ENCODE results near the gene DUOXA1. TPM values are rescaled to one million over a fixed set of nuclear protein-coding genes. Genes with fewer than 3 reads are reported as not detected.
"Not testable (repeated sequence)": the region's sequence is repeated elsewhere in the genome, so short reads cannot be mapped to it uniquely, and the experiment has no call there.

Gene DUOXA1
- total RNA-seq, 1 donor from 2014 or later = not detected

DNA sequence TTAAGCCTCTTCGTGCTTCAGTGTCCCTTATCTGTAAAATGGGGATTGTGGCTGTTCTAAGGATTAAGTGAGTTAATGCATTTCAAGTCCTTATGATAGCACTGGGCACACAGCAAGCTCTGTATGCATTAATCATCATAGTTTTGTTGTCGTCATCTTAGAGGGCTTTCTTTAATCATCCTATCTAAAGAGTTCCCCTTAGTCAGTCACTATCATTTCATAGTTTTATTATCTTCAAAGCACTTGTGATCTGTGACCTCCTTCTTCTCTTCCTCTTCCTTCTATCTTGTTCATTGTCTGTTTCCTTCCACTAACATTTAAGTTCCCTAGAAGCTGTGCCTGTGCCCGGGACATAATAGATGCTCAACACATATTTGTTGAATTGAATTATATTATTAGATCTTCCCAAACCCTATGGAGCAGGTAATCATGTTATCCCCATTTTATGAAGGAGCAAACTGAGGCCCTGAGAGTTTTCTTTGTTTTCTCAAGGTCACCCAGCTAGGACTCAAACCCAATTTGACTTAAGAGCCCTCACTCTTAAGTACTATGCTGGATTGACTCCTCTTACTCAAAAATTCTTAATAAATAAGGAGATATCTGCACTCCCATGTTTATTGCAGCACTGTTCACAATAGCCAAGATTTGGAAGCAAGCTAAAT lies 39.8 kb downstream of the DUOXA1 start:
- no peak for DNase-seq
- Mint-ChIP-seq H3K36me3 (ENCODE audit: unreplicated experiment) (peaks cover 9% of the 10 kb centered on the region), H3K9me3 (ENCODE audit: unreplicated experiment) (no peaks in the 10 kb centered on the region), H3K27me3 (ENCODE audit: unreplicated experiment) (peaks cover 3% of the 10 kb centered on the region), H3K4me1 (ENCODE audit: low read depth, unreplicated experiment) (no peaks in the 10 kb centered on the region), H3K27ac (ENCODE audit: unreplicated experiment) (no peak overlapping the region), H3K4me3 (ENCODE audit: unreplicated experiment) (no peak overlapping the region)
- TF ChIP-seq, protein P1, sequence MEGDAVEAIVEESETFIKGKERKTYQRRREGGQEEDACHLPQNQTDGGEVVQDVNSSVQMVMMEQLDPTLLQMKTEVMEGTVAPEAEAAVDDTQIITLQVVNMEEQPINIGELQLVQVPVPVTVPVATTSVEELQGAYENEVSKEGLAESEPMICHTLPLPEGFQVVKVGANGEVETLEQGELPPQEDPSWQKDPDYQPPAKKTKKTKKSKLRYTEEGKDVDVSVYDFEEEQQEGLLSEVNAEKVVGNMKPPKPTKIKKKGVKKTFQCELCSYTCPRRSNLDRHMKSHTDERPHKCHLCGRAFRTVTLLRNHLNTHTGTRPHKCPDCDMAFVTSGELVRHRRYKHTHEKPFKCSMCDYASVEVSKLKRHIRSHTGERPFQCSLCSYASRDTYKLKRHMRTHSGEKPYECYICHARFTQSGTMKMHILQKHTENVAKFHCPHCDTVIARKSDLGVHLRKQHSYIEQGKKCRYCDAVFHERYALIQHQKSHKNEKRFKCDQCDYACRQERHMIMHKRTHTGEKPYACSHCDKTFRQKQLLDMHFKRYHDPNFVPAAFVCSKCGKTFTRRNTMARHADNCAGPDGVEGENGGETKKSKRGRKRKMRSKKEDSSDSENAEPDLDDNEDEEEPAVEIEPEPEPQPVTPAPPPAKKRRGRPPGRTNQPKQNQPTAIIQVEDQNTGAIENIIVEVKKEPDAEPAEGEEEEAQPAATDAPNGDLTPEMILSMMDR (IDR thresholded peaks at IDR 0.05; ENCODE audit: partially characterized antibody, unreplicated experiment) = no peak

DNA sequence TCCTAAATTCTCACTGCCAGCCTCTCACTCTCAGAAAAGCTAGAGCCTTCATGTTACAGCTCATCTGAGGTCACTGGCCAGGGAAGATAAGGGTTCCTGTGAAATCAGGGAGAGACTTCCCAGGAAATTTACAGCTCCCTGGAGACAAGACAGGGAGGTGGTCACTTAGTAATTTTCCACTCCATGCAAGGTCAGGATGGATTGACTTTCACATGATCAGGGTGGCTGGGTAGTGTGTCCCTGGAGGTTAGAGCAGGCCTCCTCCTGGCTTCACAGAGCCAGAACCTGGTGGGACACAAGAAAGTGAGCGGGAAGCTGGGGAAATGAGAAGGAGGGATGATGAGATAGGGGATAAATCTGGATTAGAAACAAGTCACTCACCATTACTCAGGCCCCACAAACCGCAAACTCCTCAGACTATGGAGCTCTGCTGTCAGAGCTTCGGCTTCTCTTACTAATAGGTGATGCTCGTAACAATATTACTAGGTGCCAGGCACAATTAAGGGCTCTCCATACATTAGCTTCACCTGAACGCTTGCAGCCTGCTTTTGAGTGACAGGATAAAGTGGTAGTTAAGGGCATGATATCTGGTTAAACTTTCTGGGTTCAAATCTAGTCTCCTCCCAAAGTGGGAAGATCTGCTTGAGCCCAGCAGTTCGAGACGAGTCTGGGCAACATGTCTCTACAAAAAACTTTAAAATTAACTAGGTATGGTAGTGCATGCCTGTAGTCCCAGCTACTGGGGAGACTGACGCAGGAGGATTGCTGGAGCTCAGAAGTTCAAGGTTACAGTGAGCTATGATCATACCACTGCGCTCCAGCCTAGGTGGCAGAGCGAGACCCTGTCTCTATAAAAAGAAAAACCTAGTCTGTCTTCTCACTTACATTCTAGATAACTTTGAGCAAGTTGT lies 40.6 kb downstream of the DUOXA1 start:
- no peak overlapping the region for H3K27ac Mint-ChIP-seq (ENCODE audit: unreplicated experiment)
- peaks cover 3% of the 10 kb centered on the region for H3K27me3 Mint-ChIP-seq (ENCODE audit: unreplicated experiment)
- no peak overlapping the region for H3K4me3 Mint-ChIP-seq (ENCODE audit: unreplicated experiment)
- peaks cover 9% of the 10 kb centered on the region for H3K36me3 Mint-ChIP-seq (ENCODE audit: unreplicated experiment)
- TF ChIP-seq, protein P1 (IDR thresholded peaks at IDR 0.05; ENCODE audit: partially characterized antibody, unreplicated experiment) = no peak
- DNase-seq = no peak
- no peaks in the 10 kb centered on the region for H3K9me3 Mint-ChIP-seq (ENCODE audit: unreplicated experiment)
- no peaks in the 10 kb centered on the region for H3K4me1 Mint-ChIP-seq (ENCODE audit: low read depth, unreplicated experiment)

DNA sequence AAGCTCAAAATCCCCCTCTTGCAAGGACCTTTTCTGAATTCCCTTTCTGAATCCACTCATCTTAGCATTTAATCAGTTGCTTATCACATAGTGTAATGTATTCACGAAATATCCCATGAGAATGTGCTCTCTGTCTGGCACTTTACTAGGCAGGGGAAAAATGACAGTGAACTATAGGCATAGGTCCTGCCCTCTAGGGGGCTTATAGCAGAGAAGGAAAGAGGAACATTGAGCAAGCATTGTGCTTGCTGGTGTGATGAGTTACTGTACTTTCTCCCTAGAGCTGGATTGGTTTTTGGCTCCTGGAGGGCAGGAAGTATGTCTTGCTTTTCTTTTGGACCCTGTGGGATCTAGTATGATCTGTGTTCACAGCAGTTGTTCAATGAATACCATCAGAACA lies 42.2 kb downstream of the DUOXA1 start:
- Mint-ChIP-seq H3K9me3 (ENCODE audit: unreplicated experiment) (peaks cover 2% of the 10 kb centered on the region), H3K4me1 (ENCODE audit: low read depth, unreplicated experiment) (no peaks in the 10 kb centered on the region), H3K27ac (ENCODE audit: unreplicated experiment) (no peak overlapping the region), H3K4me3 (ENCODE audit: unreplicated experiment) (no peak overlapping the region), H3K36me3 (ENCODE audit: unreplicated experiment) (peaks cover 4% of the 10 kb centered on the region), H3K27me3 (ENCODE audit: unreplicated experiment) (peaks cover 3% of the 10 kb centered on the region)
- no peak for DNase-seq
- TF ChIP-seq, protein P1 (IDR thresholded peaks at IDR 0.05; ENCODE audit: partially characterized antibody, unreplicated experiment) = no peak

DNA sequence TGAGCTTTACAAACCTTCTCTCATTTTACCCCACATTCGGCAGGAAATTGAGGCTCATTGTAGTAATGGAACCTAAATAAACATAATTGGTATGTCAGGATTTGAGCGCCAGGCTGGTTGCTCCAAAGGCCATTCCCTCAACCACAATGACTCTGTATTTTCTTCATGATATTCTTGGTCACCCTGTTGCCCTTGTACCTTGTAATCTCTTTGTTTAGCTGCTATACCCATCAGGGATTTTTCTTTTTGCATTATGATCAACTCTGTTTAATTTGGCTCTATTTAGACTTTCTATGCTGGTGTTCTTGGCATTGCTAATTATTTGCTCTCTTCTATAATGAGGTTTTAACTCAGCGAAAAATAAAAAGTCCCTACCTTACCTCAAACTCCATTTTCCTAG lies 45.5 kb downstream of the DUOXA1 start:
- TF ChIP-seq, protein P1 (IDR thresholded peaks at IDR 0.05; ENCODE audit: partially characterized antibody, unreplicated experiment) = no peak
- peaks cover 4% of the 10 kb centered on the region for H3K27me3 Mint-ChIP-seq (ENCODE audit: unreplicated experiment)

DNA sequence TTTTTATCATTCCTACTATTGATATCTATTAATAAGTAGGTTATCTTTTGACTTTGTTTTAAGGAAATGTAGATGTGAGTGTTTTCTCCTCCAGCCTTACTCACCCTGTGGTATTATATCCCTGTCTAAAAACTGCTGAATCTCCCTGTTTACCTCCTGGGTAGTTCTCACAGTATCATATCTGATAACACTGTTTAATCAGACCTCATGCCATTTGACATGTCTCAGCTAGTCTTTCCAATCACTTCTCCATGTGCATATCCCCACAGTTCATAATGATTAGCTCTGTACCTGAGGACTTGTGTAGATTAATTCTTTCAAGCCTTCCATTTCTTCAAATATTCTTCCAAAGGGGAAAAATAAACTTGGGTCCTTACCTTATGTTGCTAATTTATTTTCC lies 46.5 kb downstream of the DUOXA1 start:
- Mint-ChIP-seq H3K27ac (ENCODE audit: unreplicated experiment) (no peak overlapping the region), H3K4me1 (ENCODE audit: low read depth, unreplicated experiment) (peaks cover 14% of the 10 kb centered on the region), H3K9me3 (ENCODE audit: unreplicated experiment) (peaks cover 5% of the 10 kb centered on the region), H3K27me3 (ENCODE audit: unreplicated experiment) (peaks cover 4% of the 10 kb centered on the region), H3K4me3 (ENCODE audit: unreplicated experiment) (no peak overlapping the region), H3K36me3 (ENCODE audit: unreplicated experiment) (no peaks in the 10 kb centered on the region)
- no peak for DNase-seq
- TF ChIP-seq, protein P1 (IDR thresholded peaks at IDR 0.05; ENCODE audit: partially characterized antibody, unreplicated experiment) = no peak

More for the DNA sequence above, 45.5 kb downstream of the DUOXA1 start:
- H3K4me3 Mint-ChIP-seq (ENCODE audit: unreplicated experiment) = no peak overlapping the region
- DNase-seq = no peak
- peaks cover 7% of the 10 kb centered on the region for H3K4me1 Mint-ChIP-seq (ENCODE audit: low read depth, unreplicated experiment)
- H3K27ac Mint-ChIP-seq (ENCODE audit: unreplicated experiment) = no peak overlapping the region
- H3K36me3 Mint-ChIP-seq (ENCODE audit: unreplicated experiment) = no peaks in the 10 kb centered on the region
- peaks cover 4% of the 10 kb centered on the region for H3K9me3 Mint-ChIP-seq (ENCODE audit: unreplicated experiment)

DNA sequence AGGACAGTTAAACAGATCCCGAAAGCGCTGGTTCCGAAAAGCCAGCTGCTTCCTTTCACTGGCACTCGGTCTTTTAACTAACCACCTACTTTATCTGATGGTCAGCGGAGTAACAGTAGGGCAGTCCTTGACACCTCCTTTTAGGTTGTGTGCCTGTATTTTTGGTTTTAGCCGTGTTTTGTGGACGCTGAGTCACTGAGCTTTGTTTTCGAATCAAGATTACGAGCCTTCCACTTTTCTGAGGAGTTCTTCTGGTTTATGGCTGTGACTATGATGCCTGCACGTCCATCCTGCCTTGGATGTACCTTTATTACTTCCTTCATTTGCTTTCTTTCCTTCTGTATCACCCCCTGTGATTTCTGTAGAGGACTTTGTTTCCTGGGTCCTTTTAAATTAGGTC lies 47.3 kb downstream of the DUOXA1 start:
- H3K9me3 Mint-ChIP-seq (ENCODE audit: unreplicated experiment); H3K27ac Mint-ChIP-seq (ENCODE audit: unreplicated experiment); H3K36me3 Mint-ChIP-seq (ENCODE audit: unreplicated experiment); H3K4me3 Mint-ChIP-seq (ENCODE audit: unreplicated experiment); H3K27me3 Mint-ChIP-seq (ENCODE audit: unreplicated experiment); DNase-seq: not testable (repeated sequence)
- H3K4me1 Mint-ChIP-seq (ENCODE audit: low read depth, unreplicated experiment) = peaks cover 15% of the 10 kb centered on the region

DNA sequence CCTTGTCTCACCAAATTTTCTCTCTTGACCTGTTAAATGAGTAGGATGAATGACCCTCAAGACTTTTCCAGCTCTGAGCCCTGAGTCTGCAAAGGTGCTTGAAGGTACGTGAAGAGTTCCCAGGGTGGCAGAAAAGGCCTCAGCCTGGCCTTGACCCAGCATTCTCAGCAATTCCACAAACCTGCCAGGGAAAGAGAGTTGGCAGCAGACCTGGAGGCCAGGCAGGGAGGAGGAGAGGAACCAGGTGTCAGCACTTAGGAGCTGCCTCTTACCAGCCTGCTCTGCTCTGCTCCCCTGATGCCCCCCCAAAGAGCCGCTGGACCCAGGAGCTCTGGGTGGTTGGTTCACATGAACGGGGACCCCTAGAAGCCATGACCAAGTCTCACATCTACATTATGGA lies 49.1 kb downstream of the DUOXA1 start:
- not testable (repeated sequence) for H3K4me3 Mint-ChIP-seq (ENCODE audit: unreplicated experiment); H3K9me3 Mint-ChIP-seq (ENCODE audit: unreplicated experiment); H3K27me3 Mint-ChIP-seq (ENCODE audit: unreplicated experiment); DNase-seq; H3K36me3 Mint-ChIP-seq (ENCODE audit: unreplicated experiment)
- Mint-ChIP-seq H3K27ac (ENCODE audit: unreplicated experiment) (peak overlapping the region; percentile 86), H3K4me1 (ENCODE audit: low read depth, unreplicated experiment) (peaks cover 16% of the 10 kb centered on the region)
